Natural killer cell (primary cell): ENCODE results near the gene PPP2R5A. TPM values are rescaled to one million over a fixed set of nuclear protein-coding genes. Genes with fewer than 3 reads are reported as not detected.

Source experiments
- ATAC-seq, 3 donors: fragments of 150-1000 bp in 2 of 3; fragments of 200-7000 bp in 1 of 3; cut with Tn5 transposase; 1 replicate in 1 of 3; 2 replicates in 2 of 3; pipeline ENCODE4 v1.10.0; 2021; ENCODE audit warnings: mild to moderate bottlenecking in 2 of 3, moderate library complexity in 2 of 3
- DNase-seq, 2 donors: peaks; one replicate each; pipeline versions ENCODE4 v3.0.0 to v3.0.0-alpha.2; 2013 to 2021; ENCODE audit warnings: mixed read lengths in 1 of 2
- H3K27ac ChIP-seq: one replicate; pipeline ENCODE4 v1.5.1; 2013; ENCODE audit warnings: mild to moderate bottlenecking, low read length
- H3K27me3 ChIP-seq: one replicate; pipeline ENCODE4 v1.6.1; 2013; ENCODE audit warnings: low read length; ENCODE audit not compliant: control insufficient read depth, insufficient read depth
- H3K36me3 ChIP-seq: one replicate; pipeline ENCODE4 v1.6.1; 2013; ENCODE audit warnings: low read length; ENCODE audit not compliant: control insufficient read depth, insufficient read depth
- H3K4me1 ChIP-seq: one replicate; pipeline ENCODE4 v1.6.1; 2013; ENCODE audit warnings: low read length; ENCODE audit not compliant: control insufficient read depth, insufficient read depth
- H3K4me3 ChIP-seq: one replicate; pipeline ENCODE4 v1.5.1; 2013; ENCODE audit warnings: low read length
- H3K9me3 ChIP-seq: one replicate; pipeline ENCODE4 v1.6.1; 2013; ENCODE audit warnings: low read length; ENCODE audit not compliant: control insufficient read depth, insufficient read depth
- H3K27ac Mint-ChIP-seq, 2 donors: one replicate each; pipeline ENCODE4 v1.8.0; 2022; ENCODE audit warnings: mild to moderate bottlenecking in 2 of 2, mixed read lengths in 2 of 2, moderate library complexity in 1 of 2
- H3K27me3 Mint-ChIP-seq, 2 donors: one replicate each; pipeline ENCODE4 v1.8.0; 2022; ENCODE audit warnings: low read depth in 2 of 2, mixed read lengths in 2 of 2
- H3K36me3 Mint-ChIP-seq: one replicate; pipeline ENCODE4 v1.8.0; 2022; ENCODE audit warnings: mixed read lengths
- H3K4me1 Mint-ChIP-seq, 2 donors: one replicate each; pipeline ENCODE4 v1.8.0; 2022; ENCODE audit warnings: mixed read lengths in 2 of 2
- H3K4me3 Mint-ChIP-seq: one replicate; pipeline ENCODE4 v1.8.0; 2022; ENCODE audit warnings: mild to moderate bottlenecking, moderate library complexity, mixed read lengths
- H3K9me3 Mint-ChIP-seq, 2 donors: one replicate each; pipeline ENCODE4 v1.8.0; 2022; ENCODE audit warnings: mixed read lengths in 2 of 2
- CTCF ChIP-seq: fragments of 200-600 bp; IDR thresholded peaks from one replicate; pipeline ENCODE4 v1.8.0; 2022; ENCODE audit warnings: antibody characterized with exemption
- WGBS: methylation state at CpG from one replicate; pipeline ENCODE4 v1.1.7; 2013; ENCODE audit warnings: missing lambda C conversion rate; ENCODE audit not compliant: insufficient coverage; 5-methylcytosine and 5-hydroxymethylcytosine counted together
- intact Hi-C: fragments of 100-400 bp; cut with micrococcal nuclease; formaldehyde crosslinking; loops from one replicate; pipeline ENCODE4 v1.14.2; 2022
- total RNA-seq, 4 donors: library from RNA; stranded (reverse); fragments of 120-200 nt in 1 of 4; gene quantifications; one replicate each; pipeline versions ENCODE4 v1.2.3 to v1.2.4, GENCODE V29; 2013 to 2022

The PPP2R5A gene
- total RNA-seq, 3 donors from 2014 or later (not counting 1 experiment from before 2014, with no cell fraction given) = 74.0 to 99.8 (median 86.4) TPM

- intact Hi-C loops = no loop called here
- H3K9me3 ChIP-seq = no peaks in the 10 kb centered on the region
- DNase-seq (peak in 1 of 2 donors; percentile 11), ATAC-seq (no peak)
- H3K36me3 Mint-ChIP-seq = no peaks in the 10 kb centered on the region
- peaks cover 32 to 42% of the 10 kb centered on the region in 2 donors for H3K4me1 Mint-ChIP-seq
- no peaks in the 10 kb centered on the region for H3K27me3 ChIP-seq
- no peak overlapping the region for H3K27ac ChIP-seq
- no peak overlapping the region for H3K4me3 ChIP-seq
- no peaks in the 10 kb centered on the region for H3K36me3 ChIP-seq
- no peak for TF ChIP-seq CTCF
- peaks cover 3% of the 10 kb centered on the region for H3K4me1 ChIP-seq
- peak overlapping the region; percentile 73 to 85 for H3K27ac Mint-ChIP-seq
- H3K9me3 Mint-ChIP-seq = no peaks in the 10 kb centered on the region
- peak overlapping the region; percentile 31 for H3K4me3 Mint-ChIP-seq
- H3K27me3 Mint-ChIP-seq = no peaks in the 10 kb centered on the region
- WGBS = no CpG with 5 or more reads among the region's 3 CpGs
These were observed 37.9 kb downstream of the PPP2R5A start for GRCh38 chr1:212323066-212323465.

DNA sequence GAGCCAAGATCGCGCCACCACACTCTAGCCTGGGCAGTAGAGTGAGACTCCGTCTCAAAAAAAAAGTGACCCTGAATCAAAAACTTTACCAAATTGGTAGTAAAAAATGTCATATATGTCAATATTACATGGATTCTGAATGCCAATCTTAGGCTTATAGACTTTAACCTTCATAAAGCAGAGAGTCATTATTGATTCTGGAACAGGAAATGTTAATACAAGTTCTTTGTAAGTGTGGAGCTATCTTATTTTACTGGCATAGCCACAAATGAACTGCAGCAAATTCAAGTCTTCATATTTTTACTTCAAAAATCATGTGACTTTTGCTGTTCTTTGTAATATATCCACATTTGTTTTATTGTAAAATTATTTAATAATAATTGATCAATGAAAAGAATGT is 41.3 kb downstream of the PPP2R5A start:
- Mint-ChIP-seq H3K36me3 (no peaks in the 10 kb centered on the region), H3K4me3 (no peak overlapping the region), H3K27ac (no peak overlapping the region), H3K9me3 (no peaks in the 10 kb centered on the region), H3K27me3 (no peaks in the 10 kb centered on the region), H3K4me1 (peaks cover 33 to 48% of the 10 kb centered on the region in 2 donors)
- Histone ChIP-seq H3K27me3 (no peaks in the 10 kb centered on the region), H3K4me3 (no peak overlapping the region), H3K9me3 (no peaks in the 10 kb centered on the region), H3K36me3 (peaks cover 13% of the 10 kb centered on the region), H3K4me1 (peaks cover 3% of the 10 kb centered on the region), H3K27ac (no peak overlapping the region)
- intact Hi-C loops = no loop called here
- 80% methylated on average over 2 of the region's 3 CpGs for WGBS
- DNase-seq (no peak), ATAC-seq (no peak)
- no peak for TF ChIP-seq CTCF

DNA sequence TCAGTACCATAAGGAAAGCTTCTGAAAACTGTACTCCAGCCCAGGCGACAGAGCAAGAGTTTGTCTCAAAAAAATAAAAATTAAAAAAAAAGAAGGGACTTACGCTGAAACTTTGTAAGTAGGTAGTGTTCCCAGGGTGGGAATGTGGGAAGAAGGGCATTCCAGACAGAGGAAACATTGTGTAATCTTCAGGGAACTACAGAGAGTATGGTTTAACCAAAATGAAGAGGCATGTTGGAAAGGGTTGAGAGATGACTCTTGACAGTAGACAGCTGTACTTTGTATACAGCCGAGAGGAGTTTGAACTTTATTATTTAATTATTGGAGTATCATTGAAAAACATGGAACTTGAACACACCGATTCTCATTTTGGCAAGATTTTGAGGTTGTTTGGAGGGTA is 43.0 kb downstream of the PPP2R5A start:
- Mint-ChIP-seq H3K4me1 (peaks cover 29 to 44% of the 10 kb centered on the region in 2 donors), H3K4me3 (no peak overlapping the region), H3K27me3 (no peaks in the 10 kb centered on the region), H3K9me3 (no peaks in the 10 kb centered on the region), H3K27ac (peak overlapping the region; percentile 3 to 79), H3K36me3 (no peaks in the 10 kb centered on the region)
- H3K4me1 ChIP-seq = peaks cover 3% of the 10 kb centered on the region
- 98% methylated on average over 4 of the region's 4 CpGs for WGBS
- no peaks in the 10 kb centered on the region for H3K9me3 ChIP-seq
- no peak for DNase-seq
- H3K27ac ChIP-seq = no peak overlapping the region
- peaks cover 24% of the 10 kb centered on the region for H3K36me3 ChIP-seq
- no peaks in the 10 kb centered on the region for H3K27me3 ChIP-seq
- no peak for ATAC-seq
- no peak for TF ChIP-seq CTCF
- intact Hi-C loops = no loop called here
- no peak overlapping the region for H3K4me3 ChIP-seq

GRCh38 chr1:212329105-212329504 is 43.9 kb downstream of the PPP2R5A start:
- Histone ChIP-seq H3K9me3 (no peaks in the 10 kb centered on the region), H3K27ac (no peak overlapping the region), H3K4me1 (peaks cover 3% of the 10 kb centered on the region), H3K4me3 (no peak overlapping the region), H3K36me3 (peaks cover 32% of the 10 kb centered on the region), H3K27me3 (no peaks in the 10 kb centered on the region)
- Mint-ChIP-seq H3K4me3 (no peak overlapping the region), H3K36me3 (peaks cover 7% of the 10 kb centered on the region), H3K4me1 (peaks cover 28 to 42% of the 10 kb centered on the region in 2 donors), H3K27ac (no peak overlapping the region), H3K27me3 (no peaks in the 10 kb centered on the region), H3K9me3 (no peaks in the 10 kb centered on the region)
- ATAC-seq (no peak), DNase-seq (no peak)
- WGBS = 100% methylated on average over 1 of the region's 2 CpGs
- intact Hi-C loops = no loop called here
- TF ChIP-seq CTCF = no peak
